Stimulated activated CD8-positive, alpha-beta memory T cell treated with anti-CD3 and anti-CD28 coated beads, Interleukin-2, amount 100 ng/mL, for 1 hour (primary cell): ENCODE measurements around the gene GAS6.
"Not testable (repeated sequence)": the region's sequence is repeated elsewhere in the genome, so short reads cannot be mapped to it uniquely, and the experiment has no call there.

ENCODE experiments used
- DNase-seq, 2 donors: peaks; one replicate each; pipeline ENCODE4 v3.0.0-alpha.2; 2020; ENCODE audit warnings: low read depth in 2 of 2

Gene GAS6

GRCh38 chr13:113867913-113868312 is 4.0 kb upstream of the GAS6 start:
- not testable (repeated sequence) for DNase-seq

GRCh38 chr13:113865427-113865826 is 1.6 kb upstream of the GAS6 start:
- DNase-seq, result no peak

DNA sequence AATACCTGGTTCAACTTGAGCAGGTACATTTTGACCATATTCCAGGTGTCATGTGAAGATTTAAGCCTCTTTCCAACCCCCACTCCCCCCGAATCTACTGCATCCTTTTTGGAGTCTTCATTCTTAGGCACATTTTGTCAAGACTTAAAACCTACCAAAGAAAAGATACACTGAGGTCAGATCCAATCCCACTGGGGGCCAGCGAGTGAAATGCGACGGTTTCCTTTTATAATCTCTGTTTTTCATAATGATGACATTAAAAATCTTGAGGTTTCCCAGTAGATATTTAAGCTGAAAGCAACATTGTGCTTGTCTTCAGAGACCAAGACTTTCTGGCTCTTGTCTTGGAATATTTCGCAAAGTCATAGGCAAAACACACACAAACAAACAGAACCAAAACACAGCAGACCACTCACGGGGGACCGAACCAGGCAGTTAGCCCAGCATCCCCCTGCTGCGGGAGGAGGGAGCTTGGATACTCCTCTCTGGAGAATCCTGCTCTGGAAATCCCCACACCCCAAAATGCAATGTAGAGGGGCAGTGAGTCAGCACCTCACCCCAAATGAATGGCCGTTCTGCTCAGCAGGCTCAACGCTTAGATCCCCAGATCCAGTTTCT is 506 bp upstream of the GAS6 start:
- DNase-seq, result no peak

GRCh38 chr13:113862931-113863523 is 849 bp downstream of the GAS6 start:
- no peak for DNase-seq

DNA sequence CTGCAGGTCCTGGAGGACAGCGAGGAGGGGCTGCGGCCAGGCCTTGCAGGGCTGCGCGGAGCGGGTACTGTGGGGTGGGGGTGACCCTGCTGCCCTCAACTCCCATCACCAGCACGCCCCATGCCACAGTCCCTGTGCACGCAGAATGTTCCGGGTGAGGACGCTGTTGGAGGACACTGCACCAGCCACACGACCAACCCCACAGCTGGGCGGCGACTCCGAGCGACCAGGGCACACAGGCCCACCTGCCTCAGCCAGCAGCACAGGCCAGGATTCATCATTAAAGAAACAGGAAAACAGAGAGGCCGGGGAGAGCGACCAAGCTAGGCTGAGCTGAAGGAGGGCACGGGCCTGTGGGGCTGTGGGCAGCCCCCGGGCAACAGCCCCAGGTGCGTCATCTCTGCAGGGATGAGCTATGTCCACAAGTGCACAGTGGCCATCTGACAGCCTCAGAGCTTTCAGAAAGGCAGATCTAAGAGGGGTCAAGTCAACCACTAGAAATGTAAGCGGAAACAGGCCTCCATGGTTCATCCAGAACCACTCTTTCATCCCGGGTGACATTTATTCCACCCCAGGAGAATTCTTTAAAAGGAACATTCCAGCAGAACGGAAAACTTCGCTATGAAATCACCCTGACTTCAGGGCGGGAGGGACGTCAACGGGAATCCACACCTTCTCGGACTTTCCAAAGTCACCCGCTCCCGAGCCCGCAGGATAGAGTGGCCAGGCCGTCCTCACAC is 1.5 kb downstream of the GAS6 start:
- DNase-seq, result no peak

- DNase-seq, result no peak
Measured at GRCh38 chr13:113861433-113862030, 2.3 kb downstream of the GAS6 start.

DNA sequence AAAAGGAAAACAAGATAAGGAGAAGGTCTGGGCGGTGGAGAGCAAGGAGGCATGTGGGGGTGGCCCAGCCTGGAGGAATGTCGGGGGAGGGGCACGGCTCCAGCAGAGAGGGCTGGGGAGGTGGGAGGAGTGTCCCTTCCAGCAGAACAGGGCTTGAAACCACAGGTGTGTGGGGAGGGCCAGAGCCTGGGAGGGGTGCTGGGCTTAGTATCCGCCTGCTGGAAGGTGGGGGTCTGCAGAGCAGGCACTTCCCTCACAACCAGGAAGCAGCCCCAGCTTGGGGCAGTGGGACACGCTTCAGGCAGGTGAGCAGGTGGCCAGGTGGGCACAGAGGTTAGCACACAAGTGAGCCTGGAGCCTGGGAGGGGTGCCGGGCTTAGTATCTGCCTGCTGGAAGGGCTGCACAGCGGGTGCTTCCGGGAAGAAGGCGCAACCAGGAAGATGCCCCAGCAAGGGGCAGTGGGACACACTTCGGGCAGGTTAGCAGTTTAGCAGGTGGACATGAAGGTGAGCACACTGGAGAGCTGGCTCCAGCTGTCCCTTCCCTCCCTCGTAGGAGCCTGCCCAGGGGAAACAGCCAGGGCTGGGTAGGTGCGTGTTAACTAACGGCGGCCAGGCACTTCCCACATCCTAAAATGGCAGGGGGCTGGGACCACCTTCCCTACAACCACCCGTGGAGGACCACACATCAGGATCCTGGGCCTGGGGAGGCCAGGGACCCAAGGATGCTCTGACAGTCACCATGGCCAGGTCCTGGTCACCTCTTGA is 3.0 kb downstream of the GAS6 start:
- DNase-seq, result no peak

DNA sequence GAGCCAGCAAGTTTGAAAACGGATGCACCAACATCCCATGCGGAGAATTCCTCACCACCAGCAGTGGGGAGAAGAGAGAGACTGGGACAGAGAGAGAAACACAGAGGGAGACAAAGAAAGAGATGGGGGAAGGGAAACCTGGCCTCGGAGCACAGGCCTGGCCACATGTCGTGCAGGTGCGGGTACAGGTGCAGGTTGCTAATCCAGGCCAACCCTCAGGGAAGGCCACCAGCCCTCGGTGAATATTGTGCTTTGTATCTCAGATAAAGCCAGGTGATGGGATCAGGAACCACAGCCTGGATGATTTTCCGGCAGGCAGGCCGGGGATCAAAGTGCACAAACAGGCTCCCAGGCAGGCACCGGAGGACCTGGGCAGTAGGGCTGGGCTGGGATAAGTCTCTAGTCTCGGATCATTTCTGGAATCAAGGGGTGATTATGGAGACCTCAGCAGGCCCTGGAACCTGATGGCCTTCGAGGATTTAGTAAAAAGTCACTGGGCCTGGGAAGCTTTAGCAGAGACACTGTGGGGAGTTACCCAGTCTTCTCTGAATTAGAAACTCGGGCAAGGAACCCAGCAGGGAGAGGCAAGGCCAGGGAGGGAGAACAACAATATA is 3.7 kb downstream of the GAS6 start:
- no peak for DNase-seq

DNA sequence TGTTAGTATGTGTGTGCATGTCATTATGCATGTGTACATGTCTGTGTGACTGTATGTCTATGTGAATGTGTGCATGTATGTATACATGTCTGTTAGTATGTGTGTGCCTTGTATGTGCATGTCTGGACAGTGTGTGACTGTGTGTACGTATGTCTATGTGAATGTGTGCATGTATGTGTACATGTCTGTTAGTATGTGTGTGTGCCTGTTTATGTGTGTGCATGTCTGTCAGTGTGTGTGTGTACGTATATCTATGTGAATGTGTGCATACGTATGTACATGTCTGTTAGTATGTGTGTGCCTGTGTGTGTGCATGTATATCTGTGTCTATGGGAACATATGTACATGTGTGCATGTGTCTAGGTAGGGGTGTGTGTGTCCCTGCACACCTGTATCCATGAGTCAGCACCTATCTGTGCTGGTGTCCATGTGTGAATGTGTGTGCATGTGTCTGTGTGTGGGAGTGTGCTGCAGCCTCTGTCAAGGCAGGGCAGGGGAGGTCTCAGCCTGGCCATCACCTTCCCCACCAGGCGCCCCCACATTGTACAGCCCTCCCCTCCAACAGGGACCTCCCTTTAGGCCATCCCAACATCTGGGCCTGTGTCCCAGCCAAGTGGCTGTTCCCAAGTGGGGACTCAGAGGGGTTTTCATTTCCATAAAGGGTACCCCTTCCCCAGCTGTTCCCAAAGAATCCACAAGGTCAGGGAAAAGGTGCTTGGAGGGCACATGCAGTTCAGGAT is 4.4 kb downstream of the GAS6 start:
- no peak for DNase-seq

GRCh38 chr13:113857531-113858195 is 6.2 kb downstream of the GAS6 start:
- DNase-seq, result no peak

GRCh38 chr13:113856716-113857065 is 7.2 kb downstream of the GAS6 start:
- no peak for DNase-seq

DNA sequence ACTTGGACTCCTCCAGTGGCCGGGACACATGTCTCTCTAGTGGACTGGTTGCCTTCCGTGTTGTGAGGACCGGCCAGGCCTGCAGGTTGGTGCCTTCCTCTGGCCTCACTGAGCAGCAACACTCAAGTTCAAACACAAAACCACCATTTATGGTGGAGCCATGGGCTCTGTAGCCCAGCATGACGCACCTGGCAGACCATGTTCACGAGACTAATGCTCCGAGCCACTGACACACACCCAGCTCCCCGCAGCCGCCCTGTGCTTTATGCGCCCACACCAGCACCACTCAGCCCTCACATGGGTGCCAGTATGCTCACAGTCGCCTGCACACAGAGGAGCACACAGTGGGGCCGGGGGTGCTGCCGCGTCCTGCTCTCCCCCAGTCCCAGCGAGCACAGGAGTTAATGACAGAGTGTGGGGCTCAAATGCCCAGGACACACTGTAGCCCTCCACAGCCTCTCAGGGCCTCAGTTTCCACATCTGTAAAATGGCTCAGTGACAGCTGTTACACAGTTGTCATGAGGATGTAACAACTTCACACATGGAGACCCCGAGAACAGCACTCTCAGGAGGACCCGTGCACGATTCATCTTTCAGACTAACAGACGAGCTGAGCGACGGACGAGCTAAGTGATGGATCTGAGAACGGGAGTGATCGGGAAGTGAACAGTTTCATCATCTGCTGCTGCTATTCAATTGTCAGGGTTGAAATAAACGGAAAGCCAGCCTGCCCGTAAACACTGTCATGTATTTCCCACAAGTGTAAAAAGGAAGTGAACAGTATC is 7.8 kb downstream of the GAS6 start:
- no peak for DNase-seq

DNA sequence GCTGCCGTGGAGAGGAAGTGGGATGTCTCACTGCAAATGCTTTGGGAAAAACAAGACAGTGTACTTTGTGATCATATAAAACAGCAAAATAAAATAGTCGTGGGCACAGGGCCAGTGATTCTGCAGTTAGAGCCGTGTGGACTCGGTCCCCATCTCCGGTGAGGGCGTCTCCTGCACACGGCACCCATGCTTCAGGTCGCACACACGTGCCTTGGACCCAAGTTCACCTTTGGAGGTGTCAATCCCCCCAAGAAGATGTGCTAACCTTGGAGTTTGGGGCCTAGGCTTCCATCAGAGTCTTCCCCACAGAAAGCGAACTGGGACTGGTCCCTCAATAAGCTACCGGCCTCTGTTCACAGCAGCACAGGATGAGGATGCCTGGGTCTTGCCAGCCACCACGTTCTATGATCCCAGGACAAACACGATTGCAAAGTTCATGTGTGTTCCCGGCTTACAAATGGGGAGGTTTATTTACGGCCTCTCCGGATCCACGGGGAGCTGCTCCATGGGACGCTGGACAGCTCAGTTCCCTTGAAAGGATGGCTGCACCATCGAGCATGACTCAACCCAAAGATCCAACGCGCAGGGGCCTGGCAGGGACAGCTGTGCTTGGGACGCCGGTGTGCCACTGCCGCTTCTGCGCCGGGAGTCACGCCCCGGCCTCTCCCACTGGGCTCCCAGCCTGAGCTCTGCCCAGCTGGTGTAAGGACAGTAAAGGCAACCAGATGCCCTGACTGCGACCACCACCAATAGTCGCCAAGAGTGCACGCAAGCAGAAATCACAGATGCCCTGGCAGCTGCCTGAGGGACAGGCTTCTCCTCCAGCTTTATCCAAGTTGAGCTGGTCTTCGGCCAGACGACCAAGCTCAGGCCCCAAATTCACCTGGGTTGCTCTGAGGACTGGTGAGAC is 8.6 kb downstream of the GAS6 start:
- DNase-seq, result no peak

- no peak for DNase-seq
Measured at GRCh38 chr13:113854238-113855011, 9.5 kb downstream of the GAS6 start.

DNA sequence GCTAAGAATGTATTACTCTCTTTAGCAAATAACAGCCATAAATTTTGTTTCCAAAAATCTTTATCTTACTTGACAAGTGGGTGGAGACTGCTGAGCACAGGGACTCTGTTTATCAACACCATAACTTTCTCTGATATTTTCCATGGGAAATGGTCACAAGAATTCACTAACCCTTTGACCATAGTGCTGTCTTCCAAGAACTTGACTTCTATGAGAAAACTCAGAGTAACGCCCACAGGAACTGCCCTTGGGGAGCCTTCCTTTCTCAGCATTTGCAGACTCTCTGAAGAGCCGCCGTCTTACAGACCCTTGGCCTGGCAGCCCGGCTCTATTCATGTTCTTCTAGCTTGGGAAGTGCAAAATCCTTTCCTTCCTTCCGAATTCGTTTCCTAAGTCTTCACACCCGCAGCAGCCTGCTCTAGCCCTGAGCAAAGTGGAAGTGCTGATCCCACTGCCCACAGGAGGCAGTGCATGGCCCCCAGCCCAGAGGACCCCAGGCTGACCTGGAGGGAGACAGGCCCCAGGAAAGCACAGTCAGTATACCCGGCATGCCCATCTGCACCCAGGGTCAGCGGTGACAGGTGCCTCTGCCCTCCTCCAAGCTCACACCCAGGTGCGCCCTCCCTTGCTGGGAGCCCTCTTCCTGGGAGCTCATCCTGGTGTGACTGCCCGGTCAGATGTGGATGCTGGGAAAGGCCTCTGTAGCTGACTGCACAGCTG is 10.2 kb downstream of the GAS6 start:
- no peak for DNase-seq

DNA sequence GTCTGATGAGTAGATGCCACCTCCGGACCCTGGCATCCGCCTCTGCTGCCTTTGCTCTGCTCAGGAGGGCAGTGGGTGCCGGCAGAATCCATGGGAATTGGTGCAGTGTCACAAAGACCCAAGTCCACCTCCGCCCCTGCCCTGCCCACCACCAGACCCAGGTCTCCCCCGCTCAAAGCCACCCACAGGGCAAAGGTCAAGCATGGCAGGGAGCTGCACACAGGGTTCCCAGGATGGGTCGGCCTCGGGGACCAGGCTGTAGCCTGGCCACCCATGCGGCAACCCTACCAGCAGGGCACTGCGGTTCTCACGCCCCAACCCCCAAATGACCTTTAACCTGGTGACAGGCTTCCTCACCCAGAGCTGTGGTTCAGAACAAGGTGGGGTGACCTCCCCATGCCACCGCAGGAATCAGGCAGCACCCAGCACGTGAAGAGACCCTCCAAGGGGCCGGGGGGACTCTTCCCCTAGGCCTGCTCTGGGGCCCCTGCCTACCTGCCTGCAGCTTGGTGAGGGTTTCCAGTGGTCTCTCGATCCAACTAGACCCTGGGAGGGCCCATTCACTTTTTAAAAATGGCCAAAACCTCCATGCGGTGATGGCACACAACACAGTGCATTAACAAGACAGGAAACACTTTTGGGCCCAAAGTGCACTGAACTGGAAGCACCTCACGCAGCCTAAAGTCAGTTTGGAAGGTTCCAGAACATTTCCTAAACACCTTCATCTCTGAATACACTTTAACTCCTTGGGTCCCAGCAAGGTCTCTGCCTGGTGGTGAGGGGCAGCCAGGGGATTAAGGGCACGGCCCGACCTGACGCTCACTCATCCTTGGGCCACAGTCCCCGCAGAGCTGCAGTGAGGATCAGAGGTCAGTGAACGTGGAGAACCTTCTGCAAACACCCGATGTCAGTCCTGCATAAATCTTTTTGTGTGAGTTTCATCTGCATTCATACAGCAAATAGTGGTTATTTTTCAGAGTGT is 11.0 kb downstream of the GAS6 start:
- no peak for DNase-seq
